ENCODE measurements around the gene CTNND2.

GRCh38 chr5:11814373-11814772 lies 89.9 kb downstream of the CTNND2 start:
- TF ChIP-seq CTCF (tag by site-specific recombination; IDR thresholded peaks at IDR 0.05) (no peak), ZNF449 (tag by site-specific recombination; IDR thresholded peaks at IDR 0.05) (no peak), ZNF140 (tag by site-specific recombination; IDR thresholded peaks at IDR 0.05) (no peak), KLF7 (tag by site-specific recombination; IDR thresholded peaks at IDR 0.05; ENCODE audit: borderline replicate concordance) (no peak), ZEB2 (tag by site-specific recombination; IDR thresholded peaks at IDR 0.05) (no peak), ZBTB7A (tag by site-specific recombination; IDR thresholded peaks at IDR 0.05; ENCODE audit: low read depth) (no peak), REST (tag by site-specific recombination; IDR thresholded peaks at IDR 0.05) (no peak), ZNF184 (tag by site-specific recombination; IDR thresholded peaks at IDR 0.05) (no peak), TRIM28 (IDR thresholded peaks at IDR 0.05; ENCODE audit: borderline replicate concordance, low read length) (no peak), ZNF530 (tag by site-specific recombination; IDR thresholded peaks at IDR 0.05; ENCODE audit: low read depth) (no peak), ZNF580 (tag by site-specific recombination; IDR thresholded peaks at IDR 0.05) (no peak), ATF2 (tag by site-specific recombination; IDR thresholded peaks at IDR 0.05; ENCODE audit: low read depth) (no peak), YY1 (tag by site-specific recombination; IDR thresholded peaks at IDR 0.05) (no peak), ZNF830 (tag by site-specific recombination; IDR thresholded peaks at IDR 0.05; ENCODE audit: low read depth) (no peak)
